Measurements from ENCODE around the gene PADI3. TPM values are rescaled to one million over a fixed set of nuclear protein-coding genes. Genes with fewer than 3 reads are reported as not detected.

PADI3 gene
- total RNA-seq, 1 experiment from 2014 or later: 2.5 TPM

- no peak overlapping the region for H2BK120ac ChIP-seq (ENCODE audit: low read depth, low read length, poor library complexity, severe bottlenecking)
- no peak overlapping the region for H3K4ac ChIP-seq (ENCODE audit: low read depth, low read length)
- H2BK15ac ChIP-seq (ENCODE audit: low read depth, low read length): no peak overlapping the region
- no peak overlapping the region for H4K91ac ChIP-seq (ENCODE audit: insufficient read length, low read depth, low read length)
- H3K18ac ChIP-seq (ENCODE audit: insufficient read length, low read depth, low read length): no peak overlapping the region
- Mint-ChIP-seq H3K4me3 (no peak overlapping the region), H3K9me3 (peaks cover 15 to 16% of the 10 kb centered on the region in 2 experiments), H3K27me3 (ENCODE audit: low read depth) (peaks cover 10% of the 10 kb centered on the region), H3K36me3 (ENCODE audit: insufficient read depth in 1 of 3, low read depth in 3 of 3) (peaks cover 8 to 12% (median 11%) of the 10 kb centered on the region in 3 experiments), H3K4me1 (no peaks in the 10 kb centered on the region), H3K27ac (no peak overlapping the region)
- H3K9ac ChIP-seq (ENCODE audit: extremely low read depth, insufficient read length, low read length): no peak overlapping the region
- no peaks in the 10 kb centered on the region for H3K79me2 ChIP-seq (ENCODE audit: insufficient read depth, low read length)
- H4K20me1 ChIP-seq (ENCODE audit: control insufficient read depth, insufficient read depth, insufficient read length): no peaks in the 10 kb centered on the region
- H3K23ac ChIP-seq (ENCODE audit: insufficient read length, low read depth, low read length): no peak overlapping the region
- H2BK5ac ChIP-seq (ENCODE audit: insufficient read length, low read length): no peak overlapping the region
- H4K8ac ChIP-seq (replicated peaks; ENCODE audit: insufficient read length, low read depth, low read length): no peak overlapping the region
- WGBS (ENCODE audit: extremely low coverage, insufficient read length, low lambda C conversion rate): no CpG with 5 or more reads among the region's 7 CpGs
- H3K27me3 ChIP-seq (ENCODE audit: insufficient read depth, low read length): no peaks in the 10 kb centered on the region
- H3K79me1 ChIP-seq (ENCODE audit: insufficient read depth, low read depth, low read length, poor library complexity, severe bottlenecking): no peaks in the 10 kb centered on the region
- H2BK20ac ChIP-seq (ENCODE audit: low read depth, low read length, poor library complexity, severe bottlenecking): no peak overlapping the region
- H3K56ac ChIP-seq (ENCODE audit: insufficient read length, low read depth, low read length): no peak overlapping the region
- peaks cover 19% of the 10 kb centered on the region for H3K9me3 ChIP-seq (ENCODE audit: control insufficient read depth, low read depth, low read length)
- no peak overlapping the region for H2AK5ac ChIP-seq (ENCODE audit: insufficient read length, low read length)
- H4K5ac ChIP-seq (ENCODE audit: insufficient read length, low read depth, low read length): no peak overlapping the region
- H3K4me2 ChIP-seq (ENCODE audit: insufficient read depth, insufficient read length, low read length): no peak overlapping the region
- H3T11ph ChIP-seq (ENCODE audit: low read length): no peak overlapping the region
- TF ChIP-seq, protein P1, sequence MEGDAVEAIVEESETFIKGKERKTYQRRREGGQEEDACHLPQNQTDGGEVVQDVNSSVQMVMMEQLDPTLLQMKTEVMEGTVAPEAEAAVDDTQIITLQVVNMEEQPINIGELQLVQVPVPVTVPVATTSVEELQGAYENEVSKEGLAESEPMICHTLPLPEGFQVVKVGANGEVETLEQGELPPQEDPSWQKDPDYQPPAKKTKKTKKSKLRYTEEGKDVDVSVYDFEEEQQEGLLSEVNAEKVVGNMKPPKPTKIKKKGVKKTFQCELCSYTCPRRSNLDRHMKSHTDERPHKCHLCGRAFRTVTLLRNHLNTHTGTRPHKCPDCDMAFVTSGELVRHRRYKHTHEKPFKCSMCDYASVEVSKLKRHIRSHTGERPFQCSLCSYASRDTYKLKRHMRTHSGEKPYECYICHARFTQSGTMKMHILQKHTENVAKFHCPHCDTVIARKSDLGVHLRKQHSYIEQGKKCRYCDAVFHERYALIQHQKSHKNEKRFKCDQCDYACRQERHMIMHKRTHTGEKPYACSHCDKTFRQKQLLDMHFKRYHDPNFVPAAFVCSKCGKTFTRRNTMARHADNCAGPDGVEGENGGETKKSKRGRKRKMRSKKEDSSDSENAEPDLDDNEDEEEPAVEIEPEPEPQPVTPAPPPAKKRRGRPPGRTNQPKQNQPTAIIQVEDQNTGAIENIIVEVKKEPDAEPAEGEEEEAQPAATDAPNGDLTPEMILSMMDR (conservative IDR thresholded peaks at IDR 0.05): no peak
- H3K14ac ChIP-seq (ENCODE audit: insufficient read depth, low read length): no peak overlapping the region
- no peak for DNase-seq
- H2AFZ ChIP-seq (ENCODE audit: low read length): no peak overlapping the region
- H3K27ac ChIP-seq (ENCODE audit: insufficient read length, low read depth, low read length): no peak overlapping the region
- H3K4me1 ChIP-seq (ENCODE audit: insufficient read depth, low read length): no peaks in the 10 kb centered on the region
- no peak overlapping the region for H2BK12ac ChIP-seq (ENCODE audit: insufficient read length, low read depth, low read length)
- H3K23me2 ChIP-seq (ENCODE audit: insufficient read length, low read depth, low read length, poor library complexity, severe bottlenecking): no peaks in the 10 kb centered on the region
Measured at GRCh38 chr1:17297991-17298390, 49.1 kb downstream of the PADI3 start.

Measured in H9 (cell line).